Upper lobe of right lung (tissue), 1 donor: ENCODE results near the gene CABS1. TPM values are rescaled to one million over a fixed set of nuclear protein-coding genes. Genes with fewer than 3 reads are reported as not detected.

Source experiments
- ATAC-seq: fragments of 200-7000 bp; cut with Tn5 transposase; one replicate; pipeline ENCODE4 v1.9.1; 2020; ENCODE audit warnings: mild to moderate bottlenecking, moderate library complexity
- DNase-seq: peaks from one replicate; pipeline ENCODE4 v3.0.0-alpha.2; 2020
- H3K27ac ChIP-seq: fragments of 200-600 bp; one replicate; pipeline ENCODE4 v1.8.0; 2022
- H3K27me3 ChIP-seq: fragments of 200-600 bp; one replicate; pipeline ENCODE4 v1.8.0; 2022; ENCODE audit warnings: mild to moderate bottlenecking
- H3K36me3 ChIP-seq: fragments of 200-600 bp; one replicate; pipeline ENCODE4 v1.8.0; 2022
- H3K4me1 ChIP-seq: fragments of 200-600 bp; one replicate; pipeline ENCODE4 v1.8.0; 2022
- H3K4me3 ChIP-seq: fragments of 200-600 bp; one replicate; pipeline ENCODE4 v1.8.0; 2022; ENCODE audit warnings: mild to moderate bottlenecking
- H3K9me3 ChIP-seq: fragments of 200-600 bp; one replicate; pipeline ENCODE4 v1.8.0; 2022
- CTCF ChIP-seq: fragments of 200-600 bp; IDR thresholded peaks from one replicate; pipeline ENCODE4 v1.8.0; 2022; ENCODE audit warnings: antibody characterized with exemption
- intact Hi-C: fragments of 100-400 bp; cut with DNase I; formaldehyde crosslinking; loops from one replicate; pipeline ENCODE4 v1.11.0; 2022
- total RNA-seq: library from RNA; stranded (reverse); fragmentation: NEBNext Ultra II Directional; extraction: Animal tissue kit (Norgen Biotek cat#: 25700); gene quantifications from one replicate; pipeline ENCODE4 v1.2.1, GENCODE V29; 2021
- donor health status: DM: no; HTN: yes; CAD: no; lungs with severe emphysema.

The CABS1 gene
- total RNA-seq, 1 donor from 2014 or later, result not detected

DNA sequence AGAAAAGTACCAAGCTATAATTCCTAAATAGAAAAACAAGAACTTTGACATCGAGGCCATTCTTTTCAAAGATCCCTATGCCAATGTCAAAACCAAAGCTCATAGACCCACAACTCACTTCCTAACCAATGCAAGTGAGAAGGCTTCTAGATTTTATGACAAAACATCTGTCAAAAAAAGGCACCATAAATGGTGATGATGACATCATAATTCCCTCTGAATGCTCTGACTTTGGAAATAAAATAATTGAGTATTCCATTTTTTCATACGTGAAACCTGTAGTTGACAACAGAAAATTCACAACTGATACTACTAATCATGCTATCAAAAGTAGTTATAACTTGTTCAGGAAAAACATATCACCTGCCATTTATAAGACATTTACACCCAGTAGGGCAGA is 8.7 kb upstream of the CABS1 start:
- Histone ChIP-seq H3K36me3 (no peaks in the 10 kb centered on the region), H3K27me3 (no peaks in the 10 kb centered on the region), H3K27ac (no peak overlapping the region), H3K4me3 (no peak overlapping the region), H3K9me3 (no peaks in the 10 kb centered on the region), H3K4me1 (no peaks in the 10 kb centered on the region)
- no peak for TF ChIP-seq CTCF
- ATAC-seq (no peak), DNase-seq (no peak)
- intact Hi-C loops, result no loop called here

DNA sequence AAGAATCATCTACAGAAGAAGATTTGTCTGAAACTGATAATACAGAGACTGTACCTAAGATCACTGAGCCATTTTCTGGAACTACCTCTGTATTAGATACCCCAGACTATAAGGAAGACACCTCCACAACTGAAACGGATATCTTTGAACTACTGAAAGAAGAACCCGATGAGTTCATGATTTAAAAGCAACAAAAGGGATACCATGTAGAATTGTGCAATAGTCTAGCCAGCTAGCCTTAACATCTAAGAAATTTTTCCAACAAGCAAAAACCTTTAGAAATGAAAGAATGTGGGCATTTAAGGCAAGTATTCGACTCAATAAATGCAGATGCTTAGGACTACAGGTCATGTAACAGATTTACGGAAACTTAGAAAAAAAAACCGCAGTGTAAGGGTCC is 1.3 kb downstream of the CABS1 start:
- no peak for TF ChIP-seq CTCF
- DNase-seq (no peak), ATAC-seq (no peak)
- Histone ChIP-seq H3K4me1 (no peaks in the 10 kb centered on the region), H3K27ac (no peak overlapping the region), H3K36me3 (no peaks in the 10 kb centered on the region), H3K4me3 (no peak overlapping the region), H3K27me3 (no peaks in the 10 kb centered on the region), H3K9me3 (no peaks in the 10 kb centered on the region)
- intact Hi-C loops, result no loop called here

DNA sequence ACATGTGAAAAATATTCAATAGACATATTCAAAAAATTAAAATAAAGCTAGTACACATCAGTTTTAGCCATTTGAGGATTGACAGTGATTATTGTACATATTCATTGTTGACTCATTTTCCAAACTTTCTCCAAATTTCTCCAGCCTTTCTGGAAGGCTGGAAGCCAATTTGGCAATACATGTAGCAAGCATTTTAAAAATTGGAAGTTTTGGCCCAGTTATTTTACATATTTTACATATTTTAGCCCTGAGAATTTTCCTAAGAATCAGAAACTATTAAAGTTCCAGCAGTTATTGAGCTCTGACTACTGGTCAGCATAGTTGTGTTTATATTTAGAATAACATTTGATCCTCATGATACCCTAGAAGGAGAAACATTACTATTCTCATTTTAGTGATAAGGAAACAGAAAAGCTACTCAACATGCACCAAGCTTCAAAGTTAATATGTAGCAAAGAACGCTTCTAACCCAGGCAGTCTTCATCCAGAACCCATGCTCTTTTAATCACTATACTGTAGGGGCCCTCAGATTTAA is 3.2 kb downstream of the CABS1 start:
- no peak overlapping the region for H3K4me3 ChIP-seq
- H3K9me3 ChIP-seq, result no peaks in the 10 kb centered on the region
- no peaks in the 10 kb centered on the region for H3K4me1 ChIP-seq
- DNase-seq (no peak), ATAC-seq (no peak)
- H3K36me3 ChIP-seq, result no peaks in the 10 kb centered on the region
- no peaks in the 10 kb centered on the region for H3K27me3 ChIP-seq
- intact Hi-C loops, result no loop called here
- H3K27ac ChIP-seq, result no peak overlapping the region
- no peak for TF ChIP-seq CTCF

DNA sequence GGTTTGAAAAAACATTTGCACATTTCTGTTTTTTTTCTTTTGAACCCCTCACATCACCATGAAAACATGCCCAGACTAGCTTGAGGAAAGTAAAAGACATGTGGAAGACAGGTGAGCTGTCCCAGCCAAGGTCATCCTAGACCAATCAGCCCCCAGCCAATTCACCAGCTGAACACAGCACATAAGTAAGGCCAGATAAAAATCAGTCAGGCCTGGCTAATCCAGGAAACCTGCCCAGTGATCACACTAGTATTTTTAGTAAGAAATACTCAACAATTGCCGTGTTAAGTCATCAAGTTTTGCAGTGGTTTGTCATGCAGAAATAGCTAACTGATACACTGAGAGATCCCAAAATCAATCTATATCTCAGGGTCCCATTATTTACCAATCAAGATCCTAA is 21.4 kb downstream of the CABS1 start:
- DNase-seq (no peak), ATAC-seq (no peak)
- Histone ChIP-seq H3K9me3 (no peaks in the 10 kb centered on the region), H3K27ac (no peak overlapping the region), H3K4me1 (no peaks in the 10 kb centered on the region), H3K4me3 (no peak overlapping the region), H3K36me3 (no peaks in the 10 kb centered on the region), H3K27me3 (no peaks in the 10 kb centered on the region)
- TF ChIP-seq CTCF, result no peak
- intact Hi-C loops, result no loop called here

- Histone ChIP-seq H3K27ac (no peak overlapping the region), H3K4me1 (no peaks in the 10 kb centered on the region), H3K9me3 (no peaks in the 10 kb centered on the region), H3K4me3 (no peak overlapping the region), H3K27me3 (no peaks in the 10 kb centered on the region), H3K36me3 (no peaks in the 10 kb centered on the region)
- intact Hi-C loops, result no loop called here
- no peak for TF ChIP-seq CTCF
- no peak for ATAC-seq
- DNase-seq, result no peak
These were observed 24.4 kb downstream of the CABS1 start for GRCh38 chr4:70359115-70359661.

DNA sequence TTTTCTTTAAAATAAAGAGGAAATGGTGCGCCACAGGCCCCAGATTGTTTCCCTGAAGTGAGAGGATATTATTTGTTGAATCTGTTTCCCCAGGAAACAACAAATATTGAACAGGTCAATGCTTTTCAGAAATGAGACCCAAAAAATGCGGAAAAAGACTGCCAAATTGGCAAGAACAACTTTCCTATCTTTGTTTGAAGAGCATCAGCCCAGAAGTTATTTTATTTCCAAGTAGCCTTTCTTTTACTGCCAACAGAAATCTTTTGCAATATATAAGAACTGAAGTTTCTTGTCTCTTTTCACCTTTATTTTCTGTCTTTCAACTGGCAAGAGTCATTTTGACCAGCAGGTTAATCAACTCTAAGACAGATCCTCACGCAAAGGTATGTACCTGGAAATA is 25.7 kb downstream of the CABS1 start, which contains the start of gene SMR3A:
Gene SMR3A, plus strand, starts transcription at position 301 of the 400 bp plus-strand sequence. CDS start 1,356 bp downstream, outside the sequence.
- H3K27ac ChIP-seq, result no peak within 1 kb of the TSS
- no peaks in the 10 kb centered on the region for H3K9me3 ChIP-seq
- no peaks in the 10 kb centered on the region for H3K4me1 ChIP-seq
- no peak for TF ChIP-seq CTCF
- intact Hi-C loops, result no loop called here
- ATAC-seq (no peak), DNase-seq (no peak)
- no peaks in the 10 kb centered on the region for H3K27me3 ChIP-seq
- H3K36me3 ChIP-seq, result no peaks in the 10 kb centered on the region
- H3K4me3 ChIP-seq, result no peak within 1 kb of the TSS
